Pancreas (tissue), 10 donors: ENCODE results near the gene RBP2. TPM values are rescaled to one million over a fixed set of nuclear protein-coding genes. Genes with fewer than 3 reads are reported as not detected.
A peak's percentile ranks its signal among the peaks of the same experiment; 100 is the strongest.

Source experiments
- ATAC-seq, 4 donors: fragments of 200-7000 bp; cut with Tn5 transposase; one replicate each; pipeline versions ENCODE4 v1.8.0 to v1.9.1; 2020; ENCODE audit warnings: mild to moderate bottlenecking in 4 of 4, moderate library complexity in 4 of 4
- DNase-seq, 6 donors: peaks; one replicate each; pipeline ENCODE4 v3.0.0-alpha.2; 2020
- FAIRE-seq: peaks from 2 replicates; lab custom pipeline; 2012; peaks lifted over from hg19 to GRCh38; lab: Jason Lieb, UNC
- H3K27ac ChIP-seq, 4 donors: fragments of 200-600 bp; sonication (generic); 1 replicate in 3 of 4; 2 replicates in 1 of 4; pipeline versions ENCODE4 v1.5.0 to v1.8.0; 2020
- H3K27me3 ChIP-seq, 4 donors: fragments of 200-600 bp; one replicate each; pipeline ENCODE4 v1.8.0; 2021
- H3K36me3 ChIP-seq, 3 donors: fragments of 200-600 bp; sonication (generic) in 1 of 3; one replicate each; pipeline versions ENCODE4 v1.5.0 to v1.8.0; 2020 to 2021
- H3K4me1 ChIP-seq, 3 donors: fragments of 200-600 bp; one replicate each; pipeline ENCODE4 v1.8.0; 2021
- H3K4me3 ChIP-seq, 4 donors: fragments of 200-600 bp; sonication (generic) in 2 of 4; one replicate each; pipeline versions ENCODE4 v1.5.0 to v1.8.0; 2020 to 2021
- H3K9me3 ChIP-seq, 4 donors: fragments of 200-600 bp; one replicate each; pipeline ENCODE4 v1.8.0; 2021
- CTCF ChIP-seq, 4 donors: fragments of 200-600 bp; sonication (generic) in 3 of 4; IDR thresholded peaks; one replicate each; pipeline versions ENCODE4 v1.5.0 to v1.8.0; 2021; ENCODE audit warnings: antibody characterized with exemption in 4 of 4
- WGBS, 2 donors: extraction: QIAGEN DNeasy Blood & Tissue Kit; methylation state at CpG; one replicate each; pipeline ENCODE4 v1.1.7; 2013; 5-methylcytosine and 5-hydroxymethylcytosine counted together
- intact Hi-C, 3 donors: fragments of 100-400 bp; cut with DNase I; formaldehyde crosslinking; loops; one replicate each; pipeline versions ENCODE4 v1.11.1 to v1.14.2; 2022
- polyA plus RNA-seq, 2 donors: library from polyadenylated mRNA; stranded (reverse); fragments of 200-250 nt; gene quantifications; one replicate each; pipeline ENCODE4 v1.2.3, GENCODE V29; 2013
- total RNA-seq, 6 donors: library from RNA; stranded (reverse); fragmentation: NEBNext Ultra II Directional in 4 of 6; extraction: Animal tissue kit (Norgen Biotek cat#: 25700) in 4 of 6; gene quantifications; one replicate each; pipeline versions ENCODE4 v1.2.1 to v1.2.4, GENCODE V29; 2021 to 2023
- donor health status: healthy with polysubstance abuse.
- donor health status: DM: no; HTN: no; CAD: no; lungs with moderate emphysema.
- donor health status: DM: no; HTN: no; CAD: no.
- donor health status: control.
- donor health status: control.
- donor health status: Bipolar disorder and iron deficiency.
- donor health status: DM: yes; HTN: yes; CAD: no.
- donor health status: DM: no; HTN: no; CAD: no.
- donor health status: DM: no; HTN: no; CAD: no.
- donor health status: DM: yes; HTN: yes; CAD: no.

Gene RBP2
- total and polyA plus RNA-seq, 8 donors, result 0.38 to 7.5 (median 1.4) TPM; not detected in 3

GRCh38 chr3:139521816-139522215, 45.5 kb upstream of the RBP2 start:
- no peaks in the 10 kb centered on the region for H3K9me3 ChIP-seq
- H3K27me3 ChIP-seq, result no peaks in the 10 kb centered on the region
- H3K27ac ChIP-seq, result no peak overlapping the region
- peaks cover 0 to 37% (median 5%) of the 10 kb centered on the region in 3 donors for H3K36me3 ChIP-seq
- DNase-seq (no peak), ATAC-seq (no peak), FAIRE-seq (no peak)
- intact Hi-C loops, result no loop called here
- 37 to 38% methylated on average over 1 of the region's 1 CpG for WGBS, 2 donors
- no peak overlapping the region for H3K4me3 ChIP-seq
- H3K4me1 ChIP-seq, result peaks cover 0 to 9% (median 7%) of the 10 kb centered on the region in 3 donors
- TF ChIP-seq CTCF (IDR thresholded peaks at IDR 0.05), result no peak

GRCh38 chr3:139521144-139521543, 44.8 kb upstream of the RBP2 start:
- H3K27ac ChIP-seq, result no peak overlapping the region
- H3K27me3 ChIP-seq, result no peaks in the 10 kb centered on the region
- no peak for DNase-seq
- H3K9me3 ChIP-seq, result no peaks in the 10 kb centered on the region
- intact Hi-C loops, result no loop called here
- H3K4me3 ChIP-seq, result no peak overlapping the region
- peaks cover 0 to 9% (median 7%) of the 10 kb centered on the region in 3 donors for H3K4me1 ChIP-seq
- ATAC-seq, result peak in 1 of 4 donors; percentile 15
- peaks cover 0 to 37% (median 2%) of the 10 kb centered on the region in 3 donors for H3K36me3 ChIP-seq
- FAIRE-seq, result no peak
- no peak for TF ChIP-seq CTCF (IDR thresholded peaks at IDR 0.05)
- 95 to 100% methylated on average over 3 of the region's 3 CpGs for WGBS, 2 donors

GRCh38 chr3:139519998-139520737, 43.9 kb upstream of the RBP2 start:
- intact Hi-C loops, result no loop called here
- no peak for FAIRE-seq
- peak in 2 of 6 donors; percentile 58 to 70 for DNase-seq
- Histone ChIP-seq H3K4me3 (no peak overlapping the region), H3K27ac (no peak overlapping the region), H3K36me3 (peaks cover 0 to 34% (median 0%) of the 10 kb centered on the region in 3 donors), H3K9me3 (no peaks in the 10 kb centered on the region), H3K27me3 (no peaks in the 10 kb centered on the region), H3K4me1 (peaks cover 0 to 9% (median 7%) of the 10 kb centered on the region in 3 donors)
- WGBS, 2 donors, result 75 to 78% methylated on average over 7 of the region's 7 CpGs
- ATAC-seq, result peak; percentile 42 to 72 (median 64)
- peak in 3 of 4 donors; percentile 15 to 38 (median 35) for TF ChIP-seq CTCF (IDR thresholded peaks at IDR 0.05)

- FAIRE-seq (no peak), ATAC-seq (peak in 1 of 4 donors; percentile 8), DNase-seq (no peak)
- Histone ChIP-seq H3K4me3 (no peak overlapping the region), H3K36me3 (peaks cover 0 to 31% (median 0%) of the 10 kb centered on the region in 3 donors), H3K4me1 (peaks cover 0 to 9% (median 7%) of the 10 kb centered on the region in 3 donors), H3K9me3 (no peaks in the 10 kb centered on the region), H3K27me3 (no peaks in the 10 kb centered on the region), H3K27ac (no peak overlapping the region)
- intact Hi-C loops, result no loop called here
- 95 to 98% methylated on average over 9 of the region's 9 CpGs for WGBS, 2 donors
- TF ChIP-seq CTCF (IDR thresholded peaks at IDR 0.05), result no peak
These were observed 42.9 kb upstream of the RBP2 start for GRCh38 chr3:139518926-139519842.
